Left renal pelvis (tissue), 4 donors: Measurements from ENCODE around the gene EDEM1. TPM values are rescaled to one million over a fixed set of nuclear protein-coding genes. Genes with fewer than 3 reads are reported as not detected.
A peak's percentile ranks its signal among the peaks of the same experiment; 100 is the strongest.

ENCODE experiments used
- DNase-seq, 4 donors: peaks; one replicate each; pipeline ENCODE4 v3.0.0-alpha.2; 2013; ENCODE audit warnings: low read depth in 4 of 4, low spot score in 3 of 4
- polyA plus RNA-seq, 4 donors: library from polyadenylated mRNA; unstranded; fragments of 120-200 nt; gene quantifications; one replicate each; pipeline ENCODE4 v1.2.1, GENCODE V29; 2013; ENCODE audit not compliant: insufficient read length in 4 of 4

Gene EDEM1
- polyA plus RNA-seq, 4 donors: 15.3 to 21.2 (median 18.8) TPM

DNA sequence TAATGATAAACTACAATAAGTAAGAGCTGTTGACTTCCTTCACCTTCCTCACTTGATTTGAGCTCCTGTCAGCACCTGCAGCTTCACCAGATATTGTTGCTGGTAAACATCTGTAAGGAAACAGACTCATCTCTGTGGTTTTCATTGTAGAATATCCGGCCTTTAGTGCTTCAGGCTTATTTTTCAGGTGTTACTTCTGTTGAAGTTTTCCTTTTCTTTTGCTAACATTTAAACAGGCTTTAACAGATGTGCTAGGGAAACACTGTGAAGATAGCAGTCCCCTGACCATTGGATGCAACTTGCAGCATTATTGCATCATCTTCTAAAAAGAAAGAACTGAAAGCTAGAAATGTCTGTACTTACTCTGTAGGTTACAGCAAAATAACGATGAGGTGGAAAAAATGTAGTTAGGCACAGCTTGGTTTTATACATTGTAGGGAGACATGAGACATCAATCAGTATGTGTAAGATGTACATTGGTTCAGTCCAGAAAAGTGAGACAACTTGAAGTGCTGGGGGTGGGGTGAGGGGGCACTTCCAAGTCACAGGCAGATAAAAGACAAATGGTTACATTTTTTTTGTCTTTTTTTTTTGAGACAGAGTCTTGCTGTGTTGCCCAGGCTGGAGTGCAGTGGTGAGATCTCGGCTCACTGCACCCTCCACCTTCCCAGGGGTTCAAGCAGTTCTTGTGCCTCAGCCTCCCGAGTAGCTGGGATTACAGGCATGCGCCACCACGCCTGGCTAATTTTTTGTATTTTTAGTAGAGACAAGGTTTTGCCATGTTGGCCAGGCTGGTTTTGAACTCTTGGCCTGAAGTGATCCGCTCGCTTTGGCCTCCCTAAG lies 10.2 kb downstream of the EDEM1 start:
- no peak for DNase-seq

DNA sequence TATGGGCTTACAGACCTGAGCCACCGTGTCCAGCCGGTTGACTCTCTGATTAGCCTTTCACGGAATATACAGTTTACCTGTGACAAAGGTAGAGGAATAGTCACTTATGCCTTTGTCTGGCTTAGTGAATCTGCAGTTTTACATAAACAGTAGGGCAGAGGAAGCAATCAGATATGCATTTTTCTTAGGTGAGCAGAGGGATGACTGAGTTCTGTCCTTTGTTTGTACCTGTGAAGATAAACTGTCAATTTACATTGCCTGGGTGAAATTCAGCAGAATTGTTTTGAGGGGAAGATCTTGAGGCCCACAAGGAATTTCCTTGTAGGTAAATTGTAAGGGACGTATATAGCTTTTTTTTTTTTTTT lies 10.8 kb downstream of the EDEM1 start:
- DNase-seq: no peak

DNA sequence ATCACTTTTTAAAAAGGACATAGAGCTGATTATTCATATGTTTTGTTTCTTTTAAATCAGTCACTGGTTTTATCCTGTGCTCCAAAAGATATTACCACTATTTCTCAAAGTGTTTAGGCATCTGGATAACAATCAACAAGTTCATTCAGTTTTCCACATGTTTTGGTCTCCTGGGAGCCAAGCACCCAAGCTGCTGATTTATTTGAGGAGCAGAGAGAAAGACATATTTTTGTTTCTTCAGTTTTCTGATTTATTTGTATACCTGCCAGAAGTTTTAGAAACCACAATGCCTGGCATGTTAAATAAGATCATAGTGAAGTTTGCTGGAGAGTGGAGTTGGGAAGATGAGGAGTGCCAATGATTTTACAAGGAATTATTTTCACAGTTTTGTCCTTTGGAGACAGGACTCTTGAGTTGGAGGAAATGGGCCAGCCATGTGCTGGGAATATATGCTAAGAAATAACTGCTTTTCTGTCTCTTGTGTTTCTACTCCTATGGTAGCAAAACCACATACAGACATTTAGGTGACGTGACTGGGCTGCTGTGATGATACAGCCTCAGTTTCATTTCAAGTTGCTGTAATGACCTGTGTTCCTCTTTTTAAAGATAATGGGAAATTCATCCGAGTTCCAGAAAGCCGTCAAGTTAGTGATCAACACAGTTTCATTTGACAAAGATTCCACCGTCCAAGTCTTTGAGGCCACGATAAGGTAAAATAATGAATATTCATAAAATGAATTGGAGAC lies 11.7 kb downstream of the EDEM1 start:
- DNase-seq: no peak

DNA sequence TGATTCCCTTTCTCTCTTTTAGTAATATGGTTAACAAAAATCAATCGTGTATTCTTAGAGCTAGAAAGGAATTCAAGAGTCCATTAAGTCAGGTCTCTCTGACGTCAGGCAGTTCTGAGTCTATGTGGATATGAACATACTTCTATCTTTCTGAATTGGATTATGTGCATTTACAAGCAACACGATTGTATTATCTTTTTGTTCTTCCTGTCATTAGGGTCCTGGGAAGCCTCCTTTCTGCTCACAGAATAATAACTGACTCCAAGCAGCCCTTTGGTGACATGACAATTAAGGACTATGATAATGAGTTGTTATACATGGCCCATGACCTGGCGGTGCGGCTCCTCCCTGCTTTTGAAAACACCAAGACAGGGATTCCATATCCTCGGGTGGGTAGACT lies 14.0 kb downstream of the EDEM1 start:
- no peak for DNase-seq

GRCh38 chr3:5202222-5202621 lies 14.7 kb downstream of the EDEM1 start:
- no peak for DNase-seq

- DNase-seq: no peak
Measured at GRCh38 chr3:5205165-5205941, 17.8 kb downstream of the EDEM1 start.

DNA sequence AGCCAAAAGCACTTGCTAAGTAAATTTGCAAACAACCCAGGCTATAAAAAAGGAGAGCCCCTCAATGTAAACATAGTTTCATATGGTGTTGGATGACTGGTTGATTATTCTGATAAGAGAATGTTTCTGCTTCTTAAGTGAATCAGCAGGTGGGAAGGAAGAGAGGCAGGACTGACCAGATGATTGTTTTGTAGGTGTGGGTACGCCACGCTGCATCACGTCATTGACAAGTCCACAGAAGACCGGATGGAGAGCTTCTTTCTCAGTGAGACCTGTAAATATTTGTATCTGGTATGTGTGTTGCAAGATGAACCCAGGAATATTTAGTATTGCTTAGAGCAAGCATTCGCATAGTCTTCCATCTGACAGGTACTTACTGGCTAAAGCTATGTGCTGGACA lies 23.4 kb downstream of the EDEM1 start:
- DNase-seq: no peak

GRCh38 chr3:5212628-5213573 lies 25.4 kb downstream of the EDEM1 start:
- DNase-seq: no peak

GRCh38 chr3:5213574-5213966 lies 26.1 kb downstream of the EDEM1 start:
- no peak for DNase-seq

DNA sequence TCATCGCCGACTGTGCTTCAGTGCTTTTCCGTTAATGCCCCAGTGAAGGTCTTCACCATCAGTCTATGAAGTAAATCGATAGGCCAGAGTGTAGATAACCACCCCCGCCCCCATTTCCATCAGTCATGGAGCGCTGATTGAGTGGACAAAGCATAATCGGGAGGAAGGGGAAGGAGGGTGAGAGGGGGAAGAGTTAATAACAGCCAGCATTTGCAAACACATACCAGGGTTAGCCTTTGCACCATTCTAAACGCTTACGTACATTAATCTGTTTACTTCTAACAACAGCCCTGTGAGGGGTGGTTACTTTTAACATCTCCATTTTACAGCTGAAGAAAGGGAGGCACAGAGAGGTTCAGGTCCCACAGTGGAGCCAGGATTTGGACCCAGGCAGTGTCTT lies 26.8 kb downstream of the EDEM1 start:
- DNase-seq: no peak

DNA sequence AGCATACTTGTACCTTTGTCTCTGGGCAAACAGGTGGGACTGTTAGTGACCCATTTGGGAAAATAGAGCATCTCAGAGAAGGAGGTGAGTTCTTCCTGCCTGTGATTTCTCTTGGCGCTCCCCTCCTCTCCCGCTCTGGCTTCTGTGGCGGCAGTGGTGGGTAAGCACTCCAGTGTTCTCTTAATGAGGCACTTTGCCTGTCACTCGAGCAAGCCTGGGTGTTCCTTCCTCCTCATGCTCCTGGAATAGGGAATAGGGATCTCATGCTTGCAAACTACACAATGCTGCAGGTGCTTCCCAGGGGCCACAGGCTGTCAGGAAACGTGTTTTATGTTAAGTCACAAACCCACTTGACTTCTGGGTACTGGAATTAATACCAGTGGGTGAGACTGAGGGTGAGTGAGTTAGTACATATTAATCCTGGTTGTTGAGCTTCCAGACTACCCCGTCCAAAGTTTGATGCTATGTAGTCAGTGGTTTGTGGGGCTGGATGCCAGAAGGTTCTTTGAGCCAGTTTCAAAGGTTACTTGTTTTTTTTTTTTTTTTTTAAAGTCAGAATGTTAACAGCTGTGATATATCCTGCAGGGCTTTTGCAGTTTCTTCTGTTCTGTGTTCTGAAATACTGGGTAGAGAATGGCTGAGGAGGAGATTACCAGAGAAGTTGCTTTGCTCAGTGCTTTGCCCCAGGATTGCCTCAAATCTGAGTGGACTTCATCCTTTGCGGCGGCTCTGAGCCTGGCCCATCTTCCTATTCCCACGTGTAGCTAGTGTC lies 30.5 kb downstream of the EDEM1 start:
- peak in 1 of 4 donors; percentile 18 for DNase-seq

DNA sequence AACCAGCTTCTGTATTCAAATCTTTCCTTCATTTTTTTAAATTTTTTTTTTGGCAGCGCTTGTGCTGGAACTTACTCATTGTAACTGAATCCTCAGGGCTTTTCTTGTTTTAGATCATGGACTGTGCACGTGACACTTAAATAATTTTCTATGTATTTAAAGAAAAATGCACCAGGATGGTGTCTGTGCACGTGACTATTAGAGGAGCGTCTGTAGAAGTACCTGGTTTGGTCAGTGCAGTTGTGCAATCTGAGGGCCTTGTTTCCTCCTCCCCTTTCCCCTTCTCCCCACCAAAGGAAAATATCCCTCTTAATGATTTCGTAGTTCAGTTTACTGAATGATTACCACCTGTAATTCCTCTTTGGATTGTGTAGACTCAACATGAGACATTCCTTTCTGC lies 31.3 kb downstream of the EDEM1 start:
- no peak for DNase-seq

- no peak for DNase-seq
Measured at GRCh38 chr3:5219216-5219615, 31.7 kb downstream of the EDEM1 start.

DNA sequence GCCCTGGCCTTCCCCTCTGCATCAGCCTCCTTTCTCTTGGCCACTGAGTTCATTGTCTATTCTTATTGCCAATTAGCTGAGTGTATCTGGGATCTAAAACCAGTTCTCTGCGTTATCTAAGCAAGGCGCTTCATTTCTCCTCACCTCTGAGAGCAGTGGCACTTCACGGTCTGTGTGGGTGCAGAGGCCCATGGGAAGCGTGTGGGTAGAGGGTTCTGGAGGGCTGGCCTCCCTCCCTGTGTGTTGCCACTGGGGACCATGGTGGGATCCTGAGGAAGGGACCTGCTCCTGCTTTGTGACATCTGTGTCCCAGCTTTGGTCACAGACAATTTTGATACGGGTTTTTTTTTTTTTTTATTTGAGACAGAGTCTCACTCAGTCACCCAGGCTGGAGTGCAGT lies 32.7 kb downstream of the EDEM1 start:
- DNase-seq: no peak

DNA sequence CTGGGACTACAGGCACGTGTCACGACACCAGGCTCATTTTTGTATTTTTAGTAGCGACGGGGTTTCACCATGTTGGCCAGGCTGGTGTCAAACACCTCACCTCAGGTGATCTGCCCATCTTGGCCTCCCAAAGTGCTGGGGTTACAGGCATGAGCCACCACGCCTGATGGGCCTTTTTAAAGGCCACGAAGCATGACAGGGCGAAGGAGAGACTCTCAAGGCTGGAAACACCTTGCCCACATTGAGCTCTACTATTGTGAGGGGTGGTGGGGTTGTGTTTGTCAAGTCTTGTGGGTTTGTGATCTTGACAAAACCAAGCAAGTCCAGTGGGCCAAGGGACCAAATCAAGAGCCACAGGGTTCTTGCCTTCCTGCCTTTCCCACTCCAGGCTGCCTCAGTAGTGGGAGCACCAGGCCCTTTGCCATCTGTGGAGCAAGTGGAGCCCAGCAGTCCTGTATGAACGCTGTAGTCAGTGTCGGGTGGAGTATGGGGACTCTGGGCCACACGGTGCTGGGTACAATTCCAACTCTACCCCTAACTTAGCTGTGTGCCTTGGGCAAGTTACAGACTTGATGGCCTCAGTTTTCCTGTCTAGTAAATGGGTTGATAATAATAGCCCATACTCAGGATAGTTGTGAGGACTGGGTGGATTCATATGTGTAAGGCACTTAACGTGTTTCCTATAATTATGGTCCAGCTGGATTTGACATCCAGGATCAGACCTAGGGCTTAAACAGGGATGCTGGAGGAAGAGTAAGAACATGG lies 33.3 kb downstream of the EDEM1 start:
- no peak for DNase-seq

DNA sequence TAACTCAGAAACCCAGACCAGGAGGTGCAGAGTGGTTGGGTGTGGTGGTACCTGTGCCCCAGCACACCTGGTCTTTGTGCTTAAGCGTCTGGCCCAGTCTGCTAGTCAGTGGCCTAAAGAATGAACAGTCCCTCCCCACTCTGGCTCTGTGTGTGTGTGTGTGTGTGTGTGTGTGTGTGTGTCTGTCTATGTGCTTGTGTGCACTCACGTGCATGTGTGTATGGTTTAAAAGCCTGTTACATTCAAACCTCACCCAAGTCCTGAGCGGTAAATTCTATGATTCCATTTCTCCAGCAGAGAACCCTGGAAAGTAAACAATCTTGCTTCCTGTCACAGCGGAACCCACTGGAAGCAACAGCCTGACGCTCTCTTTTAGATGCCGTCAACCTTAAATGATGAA lies 34.2 kb downstream of the EDEM1 start:
- DNase-seq: no peak

- DNase-seq: no peak
Measured at GRCh38 chr3:5222283-5223005, 34.9 kb downstream of the EDEM1 start.

- no peak for DNase-seq
Measured at GRCh38 chr3:5226783-5227182, 39.3 kb downstream of the EDEM1 start.
